HCEC 1CT (cell line): ENCODE data around the gene ZNF211.

ENCODE experiments used
- DNase-seq: peaks from one replicate; pipeline ENCODE4 v3.0.0-alpha.2; 2017

ZNF211 gene

GRCh38 chr19:57632987-57633831 lies at the start of gene ZNF211:
TSS of gene ZNF211 (plus strand) at chr19:57633168. CDS start at chr19:57633347, 179 bp downstream.
- DNase-seq, result peak; percentile 94

GRCh38 chr19:57583521-57584416 lies 49.2 kb upstream of the ZNF211 start, which contains the start of gene ZIK1:
TSS of gene ZIK1 (plus strand) at chr19:57584145. CDS start at chr19:57584357, 212 bp downstream.
- DNase-seq, result peak; percentile 64

- peak; percentile 80 for DNase-seq
Measured at GRCh38 chr19:57587529-57587928, 45.4 kb upstream of the ZNF211 start.

DNA sequence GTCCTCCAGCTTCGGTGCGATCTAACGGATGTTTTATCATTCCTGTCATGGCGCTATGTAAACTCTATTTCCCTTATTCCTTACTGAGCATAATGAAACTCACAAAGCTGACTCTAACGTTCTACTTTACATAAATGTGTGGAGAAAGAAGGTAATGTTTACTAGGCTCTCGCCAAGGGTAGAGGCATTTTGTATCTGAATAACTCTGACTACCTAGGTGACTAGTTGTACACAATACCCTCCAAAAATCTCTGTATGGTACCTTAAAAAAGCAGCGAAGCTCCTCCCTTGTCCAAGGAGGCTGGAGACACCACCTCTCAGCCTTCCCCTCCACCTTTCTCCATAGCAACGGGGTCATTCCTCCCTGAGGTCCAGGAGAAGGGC lies 33.6 kb upstream of the ZNF211 start:
- DNase-seq, result no peak

GRCh38 chr19:57599761-57600383 lies 33.1 kb upstream of the ZNF211 start, which contains the start of gene ZNF530:
TSS of gene ZNF530 (plus strand) at chr19:57599885. CDS start at chr19:57604346, 4,461 bp downstream.
- DNase-seq, result peak; percentile 82

DNA sequence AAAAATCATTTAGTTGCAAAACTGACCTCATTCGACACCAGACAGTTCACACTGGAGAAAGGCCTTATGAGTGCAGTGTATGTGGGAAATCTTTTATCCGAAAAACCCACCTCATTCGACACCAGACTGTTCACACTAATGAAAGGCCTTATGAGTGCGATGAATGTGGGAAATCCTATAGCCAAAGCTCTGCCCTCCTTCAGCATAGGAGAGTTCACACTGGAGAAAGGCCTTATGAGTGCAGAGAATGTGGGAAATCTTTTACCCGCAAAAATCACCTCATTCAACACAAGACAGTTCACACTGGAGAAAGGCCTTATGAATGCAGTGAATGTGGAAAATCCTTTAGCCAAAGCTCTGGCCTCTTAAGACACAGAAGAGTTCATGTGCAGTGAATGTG lies 26.0 kb upstream of the ZNF211 start:
- DNase-seq, result no peak

DNA sequence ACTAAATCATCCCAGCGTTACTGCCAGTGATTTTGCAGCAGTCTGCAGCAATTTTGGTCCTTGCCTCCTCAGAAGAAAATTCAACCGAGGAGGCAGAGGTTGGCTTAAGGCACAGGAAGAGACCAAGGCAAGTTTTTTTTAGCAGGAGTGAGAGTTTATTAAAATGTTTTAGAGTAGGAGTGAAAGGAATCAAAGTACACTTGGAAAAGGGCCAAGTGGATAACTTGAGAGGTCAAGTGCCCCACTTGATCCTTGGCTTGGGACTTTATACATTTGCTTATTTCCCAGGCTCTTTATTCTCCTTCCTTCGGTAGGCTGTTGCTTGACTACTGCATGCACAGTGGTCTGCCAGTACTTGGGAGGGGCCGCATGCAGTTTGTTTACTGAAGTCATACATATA lies 21.9 kb upstream of the ZNF211 start:
- DNase-seq, result no peak

- DNase-seq, result peak; percentile 90
Measured at GRCh38 chr19:57613941-57614743, 18.8 kb upstream of the ZNF211 start, which contains the start of gene ZNF134. TSS of gene ZNF134 (plus strand) at chr19:57614242. CDS start at chr19:57619469, 5,227 bp downstream.

DNA sequence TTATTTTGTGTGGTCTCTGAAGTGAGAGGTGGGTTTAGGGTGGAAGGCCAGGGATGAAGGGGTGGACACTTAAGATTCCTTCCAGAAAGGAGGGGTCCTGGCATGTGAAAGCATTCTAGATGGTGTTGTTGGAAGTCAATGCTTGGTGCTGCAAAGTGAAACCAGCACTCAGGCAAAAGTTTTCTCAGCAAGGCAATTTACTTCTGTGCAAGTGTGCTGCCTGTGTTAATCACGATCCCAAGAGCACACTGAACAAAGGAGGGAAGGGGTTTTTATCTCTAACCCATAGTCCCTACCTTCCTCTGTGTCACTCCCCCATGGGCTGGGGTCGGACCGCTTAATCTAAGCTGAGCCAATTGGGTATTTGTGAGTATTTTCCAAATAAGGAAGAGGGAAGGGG lies 17.6 kb upstream of the ZNF211 start:
- no peak for DNase-seq

- no peak for DNase-seq
Measured at GRCh38 chr19:57620673-57621348, 12.2 kb upstream of the ZNF211 start.

GRCh38 chr19:57623091-57623490 lies 9.9 kb upstream of the ZNF211 start:
- no peak for DNase-seq

- no peak for DNase-seq
Measured at GRCh38 chr19:57633832-57634131, 814 bp downstream of the ZNF211 start.

DNA sequence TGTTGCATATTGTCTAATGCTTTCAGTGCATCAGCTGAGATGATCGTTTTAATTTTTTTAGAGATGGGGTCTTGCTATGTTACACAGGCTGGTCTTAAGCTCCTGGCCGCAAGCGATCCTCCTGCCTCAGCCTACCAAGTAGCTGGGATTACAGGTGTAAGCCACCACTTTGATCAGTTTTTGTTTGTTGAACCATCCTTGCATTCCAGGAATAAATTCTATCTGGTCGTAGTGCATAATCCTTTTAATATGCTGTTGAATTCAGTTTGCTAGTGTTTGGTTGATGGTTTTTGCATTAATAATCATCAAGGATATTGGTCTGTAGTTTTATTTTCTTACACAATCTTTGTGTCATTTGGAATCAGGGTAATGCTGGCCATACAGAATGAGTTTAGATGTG lies 4.4 kb downstream of the ZNF211 start:
- no peak for DNase-seq

DNA sequence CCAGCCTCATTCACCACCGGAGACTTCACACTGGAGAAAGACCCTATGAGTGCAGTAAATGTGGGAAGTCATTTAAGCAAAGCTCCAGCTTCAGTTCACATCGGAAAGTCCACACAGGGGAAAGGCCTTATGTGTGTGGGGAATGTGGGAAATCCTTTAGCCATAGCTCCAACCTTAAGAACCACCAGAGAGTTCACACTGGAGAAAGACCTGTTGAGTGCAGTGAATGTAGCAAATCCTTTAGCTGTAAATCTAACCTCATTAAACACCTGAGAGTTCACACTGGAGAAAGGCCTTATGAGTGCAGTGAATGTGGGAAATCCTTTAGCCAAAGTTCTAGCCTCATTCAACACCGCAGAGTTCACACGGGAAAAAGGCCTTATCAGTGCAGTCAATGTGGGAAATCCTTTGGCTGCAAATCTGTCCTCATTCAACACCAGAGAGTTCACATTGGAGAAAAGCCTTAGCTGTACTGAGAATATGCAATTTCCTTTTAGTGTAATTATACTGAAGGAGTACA lies 8.8 kb downstream of the ZNF211 start:
- DNase-seq, result no peak

DNA sequence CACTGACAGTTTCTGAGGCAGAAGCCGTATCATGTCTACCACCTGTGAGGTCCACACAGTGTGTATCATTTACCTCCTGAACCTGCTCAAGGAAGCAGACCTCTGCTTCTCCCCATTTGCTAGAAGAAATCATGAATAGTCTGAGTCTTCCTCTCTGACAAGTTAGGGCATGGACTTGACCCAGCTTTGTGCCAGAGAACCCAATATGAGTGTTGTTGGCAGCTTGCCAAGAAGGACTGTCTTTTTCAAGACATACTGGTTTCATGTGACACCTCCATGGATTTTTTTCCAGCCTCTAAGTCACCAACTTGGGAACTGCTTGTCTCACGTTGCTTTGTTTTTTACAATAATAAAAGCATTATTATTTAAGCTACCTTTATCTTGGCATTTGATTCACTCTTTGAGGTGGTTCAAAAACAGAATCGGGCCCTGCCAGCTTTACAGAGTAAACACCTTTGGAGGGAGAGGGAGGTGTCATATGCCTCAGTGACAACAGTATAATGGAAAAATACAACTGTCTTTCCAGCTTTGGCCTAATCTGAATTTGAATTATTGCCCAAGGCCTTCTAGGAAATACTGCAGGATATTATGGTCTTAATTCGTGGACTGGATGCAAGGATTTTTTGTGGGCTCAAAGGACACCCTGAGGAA lies 9.6 kb downstream of the ZNF211 start:
- DNase-seq, result no peak

DNA sequence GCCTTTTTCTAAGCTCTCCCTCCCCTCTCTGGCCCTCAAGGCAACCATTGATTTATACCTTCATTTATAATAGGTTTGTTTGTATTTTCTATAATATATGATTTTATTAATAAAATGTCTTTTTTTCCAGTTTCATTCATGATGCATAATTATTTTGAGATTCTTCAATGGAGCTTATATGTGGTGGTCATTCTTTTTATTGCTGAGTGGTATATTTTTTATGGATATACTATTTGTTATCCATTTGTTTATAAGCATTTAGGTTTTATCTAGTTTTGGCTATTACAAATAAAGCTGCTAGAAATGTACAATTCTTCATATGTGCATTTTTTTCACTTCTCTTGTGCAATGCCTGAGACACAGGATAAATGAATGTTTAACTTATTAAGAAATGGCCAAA lies 10.8 kb downstream of the ZNF211 start:
- DNase-seq, result no peak

GRCh38 chr19:57648331-57649003 lies 15.5 kb downstream of the ZNF211 start:
- no peak for DNase-seq

DNA sequence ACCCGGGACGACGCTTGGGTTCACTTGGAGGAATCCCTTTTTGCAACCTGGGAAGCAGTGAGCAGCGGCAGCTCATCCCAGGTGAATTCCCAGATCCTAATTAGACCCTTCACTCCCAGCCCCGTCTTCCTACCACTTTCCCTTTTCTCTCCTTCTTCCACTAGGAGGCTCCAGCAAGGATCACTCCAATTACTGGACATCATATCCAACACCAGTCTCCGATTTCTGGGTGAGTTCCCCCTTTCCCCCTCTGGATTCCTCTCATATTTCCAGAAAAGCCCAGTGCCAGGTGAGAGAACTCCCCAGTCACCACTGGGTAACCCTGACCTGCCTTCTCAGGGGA lies 18.7 kb downstream of the ZNF211 start:
- DNase-seq, result no peak

GRCh38 chr19:57653689-57654088 lies 20.7 kb downstream of the ZNF211 start:
- DNase-seq, result no peak

DNA sequence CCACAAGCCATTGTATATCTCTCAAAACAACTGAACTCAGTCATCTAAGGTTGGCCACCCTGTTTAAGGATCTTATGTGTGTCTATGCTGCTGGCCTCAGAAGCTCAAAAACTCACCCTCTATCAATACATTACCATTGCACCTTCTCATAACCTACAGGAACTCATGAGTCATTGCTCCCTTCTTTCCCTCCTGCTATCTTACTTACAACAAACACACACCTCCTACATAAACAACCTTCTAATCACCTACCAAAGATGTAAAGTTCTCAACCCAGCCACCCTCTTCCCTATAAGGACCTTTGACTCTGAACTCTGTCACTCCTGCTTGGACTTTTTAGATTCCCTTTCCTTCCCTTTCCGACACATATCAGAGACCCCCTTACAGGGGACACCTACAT lies 22.5 kb downstream of the ZNF211 start:
- no peak for DNase-seq

GRCh38 chr19:57656346-57656745 lies 23.4 kb downstream of the ZNF211 start:
- DNase-seq, result no peak
